WTC11 (cell line): ENCODE measurements around the gene GRIA4. TPM values are rescaled to one million over a fixed set of nuclear protein-coding genes. Genes with fewer than 3 reads are reported as not detected.

Experiments used
- ATAC-seq: fragments of 200-7000 bp; cut with Tn5 transposase; 2 replicates; pipeline ENCODE4 v1.10.0; 2021; ENCODE audit warnings: mild to moderate bottlenecking, moderate library complexity
- CTCF ChIA-PET: fragments of 300-600 bp; sonication (Branson Sonifier 250); formaldehyde crosslinking; loops from one replicate; lab custom pipeline; 2021; ENCODE audit warnings: antibody characterized with exemption; lab: Charles Lee
- POLR2A ChIA-PET: fragments of 350-600 bp; sonication (Branson Sonifier 250); formaldehyde crosslinking; loops from one replicate; lab custom pipeline; 2021; ENCODE audit warnings: antibody characterized with exemption; lab: Charles Lee
- DNase-seq: peaks from one replicate; pipeline ENCODE4 v3.0.0; 2021; ENCODE audit warnings: low spot score
- H3K27ac Mint-ChIP-seq: 2 replicates; pipeline ENCODE4 v1.8.0; 2021; ENCODE audit warnings: mixed read lengths
- H3K27me3 Mint-ChIP-seq: 2 replicates; pipeline ENCODE4 v1.8.0; 2021; ENCODE audit warnings: low read depth, mild to moderate bottlenecking, moderate library complexity, mixed read lengths
- H3K36me3 Mint-ChIP-seq: 2 replicates; pipeline ENCODE4 v1.8.0; 2021; ENCODE audit warnings: mixed read lengths
- H3K4me1 Mint-ChIP-seq: 2 replicates; pipeline ENCODE4 v1.8.0; 2022; ENCODE audit warnings: mixed read lengths
- H3K4me3 Mint-ChIP-seq: 2 replicates; pipeline ENCODE4 v1.8.0; 2021; ENCODE audit warnings: mild to moderate bottlenecking, moderate library complexity, mixed read lengths
- H3K9me3 Mint-ChIP-seq: 2 replicates; pipeline ENCODE4 v1.8.0; 2021; ENCODE audit warnings: mixed read lengths
- AFF4 ChIP-seq: sonication (generic); formaldehyde crosslinking; IDR thresholded peaks from 2 replicates; pipeline ENCODE4 v1.8.1; 2023; ENCODE audit warnings: mild to moderate bottlenecking, missing genetic modification reagents, borderline replicate concordance
- ERG ChIP-seq: fragments of 250-450 bp; sonication (Bioruptor Pico); IDR thresholded peaks from 2 replicates; pipeline ENCODE4 v1.8.0; 2021; ENCODE audit warnings: mild to moderate bottlenecking
- ESRRA ChIP-seq: sonication (generic); formaldehyde crosslinking; IDR thresholded peaks from 2 replicates; pipeline ENCODE4 v1.8.1; 2022; ENCODE audit warnings: mild to moderate bottlenecking, missing genetic modification reagents, borderline replicate concordance
- FOXJ3 ChIP-seq: sonication (generic); formaldehyde crosslinking; IDR thresholded peaks from 2 replicates; pipeline ENCODE4 v1.9.0; 2021; ENCODE audit warnings: missing genetic modification reagents, mild to moderate bottlenecking, borderline replicate concordance
- FOXK1 ChIP-seq: sonication (generic); formaldehyde crosslinking; IDR thresholded peaks from 2 replicates; pipeline ENCODE4 v1.8.0; 2022; ENCODE audit warnings: mild to moderate bottlenecking, moderate library complexity, missing genetic modification reagents
- PRRX2 ChIP-seq: fragments of 250-450 bp; sonication (Bioruptor Pico); IDR thresholded peaks from 2 replicates; pipeline ENCODE4 v1.8.0; 2021; ENCODE audit warnings: mild to moderate bottlenecking
- RORB ChIP-seq: fragments of 250-450 bp; sonication (Bioruptor Pico); IDR thresholded peaks from 2 replicates; pipeline ENCODE4 v1.9.0; 2021; ENCODE audit warnings: mild to moderate bottlenecking
- SMAD4 ChIP-seq: sonication (generic); formaldehyde crosslinking; IDR thresholded peaks from 2 replicates; pipeline ENCODE4 v1.8.0; 2022; ENCODE audit warnings: mild to moderate bottlenecking, missing genetic modification reagents
- SP1 ChIP-seq: sonication (generic); formaldehyde crosslinking; conservative IDR thresholded peaks from 2 replicates; pipeline ENCODE4 v1.8.1; 2022; ENCODE audit warnings: missing genetic modification reagents
- STAT6 ChIP-seq: sonication (generic); formaldehyde crosslinking; conservative IDR thresholded peaks from 2 replicates; pipeline ENCODE4 v1.8.1; 2023; ENCODE audit warnings: mild to moderate bottlenecking, low read depth, missing genetic modification reagents, moderate library complexity
- ZNF671 ChIP-seq: fragments of 250-450 bp; sonication (Bioruptor Pico); IDR thresholded peaks from 2 replicates; pipeline ENCODE4 v1.8.0; 2021; ENCODE audit warnings: mild to moderate bottlenecking
- ZSCAN18 ChIP-seq: fragments of 250-450 bp; sonication (Bioruptor Pico); IDR thresholded peaks from 2 replicates; pipeline ENCODE4 v2.1.2; 2022; ENCODE audit warnings: mild to moderate bottlenecking, moderate library complexity
- total RNA-seq: library from RNA; stranded (reverse); gene quantifications from 3 replicates; pipeline ENCODE4 v1.2.3, GENCODE V29; 2021
- TF ChIP-seq, protein P1 (sequence below): sonication (generic); formaldehyde crosslinking; IDR thresholded peaks from 2 replicates; pipeline ENCODE4 v1.8.1; 2022; ENCODE audit warnings: low read depth, mild to moderate bottlenecking, moderate library complexity, missing genetic modification reagents, borderline replicate concordance
- TF ChIP-seq, protein P2 (sequence below): sonication (generic); formaldehyde crosslinking; IDR thresholded peaks from 2 replicates; pipeline ENCODE4 v1.8.0; 2023; ENCODE audit warnings: mild to moderate bottlenecking, missing genetic modification reagents
- TF ChIP-seq, protein P3 (sequence below): sonication (generic); formaldehyde crosslinking; IDR thresholded peaks from 2 replicates; pipeline ENCODE4 v1.8.0; 2022; ENCODE audit warnings: mild to moderate bottlenecking, missing genetic modification reagents
- TF ChIP-seq, protein P4 (sequence below): sonication (generic); formaldehyde crosslinking; IDR thresholded peaks from 2 replicates; pipeline ENCODE4 v1.8.0; 2022; ENCODE audit warnings: mild to moderate bottlenecking, missing genetic modification reagents

The GRIA4 gene
- total RNA-seq, 1 experiment from 2014 or later: 11.4 TPM

DNA sequence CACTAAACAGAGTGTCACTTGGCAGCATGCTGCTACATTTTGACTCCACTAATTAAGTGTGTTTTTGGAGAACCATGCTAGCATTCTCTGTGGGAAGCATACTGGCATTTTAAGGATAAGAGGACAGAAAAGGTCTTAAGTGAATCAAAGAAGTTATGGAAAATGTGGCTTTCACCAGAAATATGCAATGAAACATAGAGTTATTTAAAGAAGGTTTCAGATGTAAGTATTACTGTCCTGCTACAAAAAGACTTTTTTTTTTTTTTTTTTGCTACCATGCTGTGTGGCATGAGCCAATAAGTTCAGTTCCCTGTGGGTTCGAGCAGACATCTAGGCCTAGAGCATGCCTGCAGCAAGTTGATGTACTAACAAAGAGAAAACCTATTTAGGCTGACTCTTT lies 224.6 kb downstream of the GRIA4 start (continued):
- no peak for TF ChIP-seq ZSCAN18 (CRISPR knock-in tag)
- TF ChIP-seq, protein P1, sequence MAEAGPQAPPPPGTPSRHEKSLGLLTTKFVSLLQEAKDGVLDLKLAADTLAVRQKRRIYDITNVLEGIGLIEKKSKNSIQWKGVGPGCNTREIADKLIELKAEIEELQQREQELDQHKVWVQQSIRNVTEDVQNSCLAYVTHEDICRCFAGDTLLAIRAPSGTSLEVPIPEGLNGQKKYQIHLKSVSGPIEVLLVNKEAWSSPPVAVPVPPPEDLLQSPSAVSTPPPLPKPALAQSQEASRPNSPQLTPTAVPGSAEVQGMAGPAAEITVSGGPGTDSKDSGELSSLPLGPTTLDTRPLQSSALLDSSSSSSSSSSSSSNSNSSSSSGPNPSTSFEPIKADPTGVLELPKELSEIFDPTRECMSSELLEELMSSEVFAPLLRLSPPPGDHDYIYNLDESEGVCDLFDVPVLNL (CRISPR knock-in tag): no peak
- no peak for TF ChIP-seq PRRX2 (CRISPR knock-in tag)
- TF ChIP-seq FOXJ3 (CRISPR knock-in tag): no peak
- no peak for TF ChIP-seq ERG
- no peak for TF ChIP-seq FOXK1 (CRISPR knock-in tag)
- no peak for TF ChIP-seq ZNF671 (CRISPR knock-in tag)
- TF ChIP-seq SMAD4: no peak
- TF ChIP-seq ESRRA (CRISPR knock-in tag): no peak
- TF ChIP-seq, protein P2, sequence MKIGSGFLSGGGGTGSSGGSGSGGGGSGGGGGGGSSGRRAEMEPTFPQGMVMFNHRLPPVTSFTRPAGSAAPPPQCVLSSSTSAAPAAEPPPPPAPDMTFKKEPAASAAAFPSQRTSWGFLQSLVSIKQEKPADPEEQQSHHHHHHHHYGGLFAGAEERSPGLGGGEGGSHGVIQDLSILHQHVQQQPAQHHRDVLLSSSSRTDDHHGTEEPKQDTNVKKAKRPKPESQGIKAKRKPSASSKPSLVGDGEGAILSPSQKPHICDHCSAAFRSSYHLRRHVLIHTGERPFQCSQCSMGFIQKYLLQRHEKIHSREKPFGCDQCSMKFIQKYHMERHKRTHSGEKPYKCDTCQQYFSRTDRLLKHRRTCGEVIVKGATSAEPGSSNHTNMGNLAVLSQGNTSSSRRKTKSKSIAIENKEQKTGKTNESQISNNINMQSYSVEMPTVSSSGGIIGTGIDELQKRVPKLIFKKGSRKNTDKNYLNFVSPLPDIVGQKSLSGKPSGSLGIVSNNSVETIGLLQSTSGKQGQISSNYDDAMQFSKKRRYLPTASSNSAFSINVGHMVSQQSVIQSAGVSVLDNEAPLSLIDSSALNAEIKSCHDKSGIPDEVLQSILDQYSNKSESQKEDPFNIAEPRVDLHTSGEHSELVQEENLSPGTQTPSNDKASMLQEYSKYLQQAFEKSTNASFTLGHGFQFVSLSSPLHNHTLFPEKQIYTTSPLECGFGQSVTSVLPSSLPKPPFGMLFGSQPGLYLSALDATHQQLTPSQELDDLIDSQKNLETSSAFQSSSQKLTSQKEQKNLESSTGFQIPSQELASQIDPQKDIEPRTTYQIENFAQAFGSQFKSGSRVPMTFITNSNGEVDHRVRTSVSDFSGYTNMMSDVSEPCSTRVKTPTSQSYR (CRISPR knock-in tag): no peak
- TF ChIP-seq, protein P3, sequence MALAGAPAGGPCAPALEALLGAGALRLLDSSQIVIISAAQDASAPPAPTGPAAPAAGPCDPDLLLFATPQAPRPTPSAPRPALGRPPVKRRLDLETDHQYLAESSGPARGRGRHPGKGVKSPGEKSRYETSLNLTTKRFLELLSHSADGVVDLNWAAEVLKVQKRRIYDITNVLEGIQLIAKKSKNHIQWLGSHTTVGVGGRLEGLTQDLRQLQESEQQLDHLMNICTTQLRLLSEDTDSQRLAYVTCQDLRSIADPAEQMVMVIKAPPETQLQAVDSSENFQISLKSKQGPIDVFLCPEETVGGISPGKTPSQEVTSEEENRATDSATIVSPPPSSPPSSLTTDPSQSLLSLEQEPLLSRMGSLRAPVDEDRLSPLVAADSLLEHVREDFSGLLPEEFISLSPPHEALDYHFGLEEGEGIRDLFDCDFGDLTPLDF (CRISPR knock-in tag): no peak
- TF ChIP-seq, all 79 proteins: peak for 0

- H3K27me3 Mint-ChIP-seq: no peaks in the 10 kb centered on the region
- H3K36me3 Mint-ChIP-seq: no peaks in the 10 kb centered on the region
- no peaks in the 10 kb centered on the region for H3K4me1 Mint-ChIP-seq
- CTCF ChIA-PET: no interaction called here
- DNase-seq (no peak), ATAC-seq (no peak)
- no peak overlapping the region for H3K4me3 Mint-ChIP-seq
- H3K27ac Mint-ChIP-seq: no peak overlapping the region
- POLR2A ChIA-PET: no interaction called here
- no peaks in the 10 kb centered on the region; the same call in 1 of the 2 replicates for H3K9me3 Mint-ChIP-seq
- no peak for TF ChIP-seq SP1 (CRISPR knock-in tag)
- no peak for TF ChIP-seq RORB (CRISPR knock-in tag)
- TF ChIP-seq AFF4 (CRISPR knock-in tag): no peak
- TF ChIP-seq STAT6: no peak
- TF ChIP-seq, protein P4, sequence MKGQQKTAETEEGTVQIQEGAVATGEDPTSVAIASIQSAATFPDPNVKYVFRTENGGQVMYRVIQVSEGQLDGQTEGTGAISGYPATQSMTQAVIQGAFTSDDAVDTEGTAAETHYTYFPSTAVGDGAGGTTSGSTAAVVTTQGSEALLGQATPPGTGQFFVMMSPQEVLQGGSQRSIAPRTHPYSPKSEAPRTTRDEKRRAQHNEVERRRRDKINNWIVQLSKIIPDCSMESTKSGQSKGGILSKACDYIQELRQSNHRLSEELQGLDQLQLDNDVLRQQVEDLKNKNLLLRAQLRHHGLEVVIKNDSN: no peak
- TF ChIP-seq, protein P3 (CRISPR knock-in tag): no peak
Measured at GRCh38 chr11:105838668-105839384, 229.0 kb downstream of the GRIA4 start.
